ENCODE measurements around the gene MRPS34.
A peak's percentile ranks its signal among the peaks of the same experiment; 100 is the strongest.

The MRPS34 gene

GRCh38 chr16:1777375-1778199 is 4.7 kb upstream of the MRPS34 start:
- Histone ChIP-seq H3K36me3 (ENCODE audit: control insufficient read depth, insufficient read depth, low read length) (peaks cover 15% of the 10 kb centered on the region), H3K4me3 (replicated peaks; ENCODE audit: low read depth, low read length) (no peak overlapping the region), H3K27me3 (replicated peaks; ENCODE audit: control insufficient read depth, insufficient read depth, low read length) (no peaks in the 10 kb centered on the region)
- no peak for TF ChIP-seq CTCF (IDR thresholded peaks at IDR 0.05; ENCODE audit: insufficient read depth, low read length, poor library complexity, severe bottlenecking)
- peak; percentile 22 for DNase-seq (ENCODE audit: extremely low read depth, insufficient read length)

GRCh38 chr16:1776991-1777374 is 4.0 kb upstream of the MRPS34 start:
- H3K4me3 ChIP-seq (replicated peaks; ENCODE audit: low read depth, low read length) = no peak overlapping the region
- peaks cover 15% of the 10 kb centered on the region for H3K36me3 ChIP-seq (ENCODE audit: control insufficient read depth, insufficient read depth, low read length)

GRCh38 chr16:1776672-1776955 is 3.7 kb upstream of the MRPS34 start:
- DNase-seq (ENCODE audit: extremely low read depth, insufficient read length) = peak; percentile 13
- H3K27me3 ChIP-seq (replicated peaks; ENCODE audit: control insufficient read depth, insufficient read depth, low read length) = no peaks in the 10 kb centered on the region
- no peak overlapping the region for H3K4me3 ChIP-seq (replicated peaks; ENCODE audit: low read depth, low read length)
- peaks cover 15% of the 10 kb centered on the region for H3K36me3 ChIP-seq (ENCODE audit: control insufficient read depth, insufficient read depth, low read length)
- TF ChIP-seq CTCF (IDR thresholded peaks at IDR 0.05; ENCODE audit: insufficient read depth, low read length, poor library complexity, severe bottlenecking) = no peak

More at GRCh38 chr16:1776991-1777374, 4.0 kb upstream of the MRPS34 start:
- H3K27me3 ChIP-seq (replicated peaks; ENCODE audit: control insufficient read depth, insufficient read depth, low read length) = no peaks in the 10 kb centered on the region
- no peak for TF ChIP-seq CTCF (IDR thresholded peaks at IDR 0.05; ENCODE audit: insufficient read depth, low read length, poor library complexity, severe bottlenecking)
- DNase-seq (ENCODE audit: extremely low read depth, insufficient read length) = peak; percentile 18

- no peaks in the 10 kb centered on the region for H3K27me3 ChIP-seq (replicated peaks; ENCODE audit: control insufficient read depth, insufficient read depth, low read length)
- no peak overlapping the region for H3K4me3 ChIP-seq (replicated peaks; ENCODE audit: low read depth, low read length)
- no peak for TF ChIP-seq CTCF (IDR thresholded peaks at IDR 0.05; ENCODE audit: insufficient read depth, low read length, poor library complexity, severe bottlenecking)
- peak; percentile 12 for DNase-seq (ENCODE audit: extremely low read depth, insufficient read length)
- H3K36me3 ChIP-seq (ENCODE audit: control insufficient read depth, insufficient read depth, low read length) = peaks cover 15% of the 10 kb centered on the region
Measured at GRCh38 chr16:1775846-1776671, 3.1 kb upstream of the MRPS34 start.

- TF ChIP-seq CTCF (IDR thresholded peaks at IDR 0.05; ENCODE audit: insufficient read depth, low read length, poor library complexity, severe bottlenecking) = no peak
- peaks cover 17% of the 10 kb centered on the region for H3K36me3 ChIP-seq (ENCODE audit: control insufficient read depth, insufficient read depth, low read length)
- H3K27me3 ChIP-seq (replicated peaks; ENCODE audit: control insufficient read depth, insufficient read depth, low read length) = no peaks in the 10 kb centered on the region
- peak; percentile 11 for DNase-seq (ENCODE audit: extremely low read depth, insufficient read length)
- no peak overlapping the region for H3K4me3 ChIP-seq (replicated peaks; ENCODE audit: low read depth, low read length)
Measured at GRCh38 chr16:1775006-1775845, 2.3 kb upstream of the MRPS34 start.

All from GM06990 (cell line).